SK-N-SH treated with all-trans-retinoic acid at 6 μM for 48 hours (cell line): ENCODE results near the gene ETV6.

Source experiments
- ATAC-seq: fragments of 200-7000 bp; cut with Tn5 transposase; 3 replicates; pipeline ENCODE4 v1.9.1; 2020; ENCODE audit warnings: mild to moderate bottlenecking, moderate library complexity
- ARNTL ChIP-seq: fragments of 450-650 bp; formaldehyde crosslinking; IDR thresholded peaks from 2 replicates; pipeline ENCODE4 v1.5.0; 2020; ENCODE audit warnings: low read depth, mild to moderate bottlenecking, moderate library complexity, borderline replicate concordance
- BACH2 ChIP-seq: fragments of 250-450 bp; sonication (Bioruptor Pico); IDR thresholded peaks from 2 replicates; pipeline ENCODE4 v1.9.0; 2021; ENCODE audit warnings: mild to moderate bottlenecking, borderline replicate concordance
- CSDC2 ChIP-seq: fragments of 250-450 bp; sonication (Bioruptor Pico); IDR thresholded peaks from 2 replicates; pipeline ENCODE4 v1.5.0; 2020; ENCODE audit warnings: mild to moderate bottlenecking, moderate library complexity
- ESRRG ChIP-seq: fragments of 250-450 bp; sonication (Bioruptor Pico); IDR thresholded peaks from 2 replicates; pipeline ENCODE4 v1.6.1; 2021; ENCODE audit warnings: mild to moderate bottlenecking
- GLIS3 ChIP-seq: fragments of 250-450 bp; sonication (Bioruptor Pico); IDR thresholded peaks from 2 replicates; pipeline ENCODE4 v1.5.0; 2020; ENCODE audit warnings: mild to moderate bottlenecking, moderate library complexity
- ISL1 ChIP-seq: fragments of 250-450 bp; sonication (Bioruptor Pico); IDR thresholded peaks from 2 replicates; pipeline ENCODE4 v2.1.2; 2022; ENCODE audit warnings: mild to moderate bottlenecking, moderate library complexity
- OSR1 ChIP-seq: fragments of 250-450 bp; sonication (Bioruptor Pico); IDR thresholded peaks from 2 replicates; pipeline ENCODE4 v1.8.0; 2022; ENCODE audit warnings: moderate library complexity, mild to moderate bottlenecking, inconsistent platforms
- SNAI2 ChIP-seq: fragments of 250-450 bp; sonication (Bioruptor Pico); IDR thresholded peaks from 2 replicates; pipeline ENCODE4 v1.5.0; 2020; ENCODE audit warnings: mild to moderate bottlenecking, moderate library complexity
- TCF4 ChIP-seq: fragments of 250-450 bp; sonication (Bioruptor Pico); IDR thresholded peaks from 2 replicates; pipeline ENCODE4 v1.8.0; 2021; ENCODE audit warnings: mild to moderate bottlenecking, moderate library complexity, borderline replicate concordance
- TOX ChIP-seq: fragments of 250-450 bp; sonication (Bioruptor Pico); IDR thresholded peaks from 2 replicates; pipeline ENCODE4 v1.8.0; 2021; ENCODE audit warnings: mild to moderate bottlenecking, moderate library complexity, borderline replicate concordance
- ZC3H10 ChIP-seq: fragments of 250-450 bp; sonication (Bioruptor Pico); IDR thresholded peaks from 2 replicates; pipeline ENCODE4 v1.5.1; 2021; ENCODE audit warnings: mild to moderate bottlenecking, moderate library complexity
- ZFP3 ChIP-seq: fragments of 250-450 bp; sonication (Bioruptor Pico); IDR thresholded peaks from 2 replicates; pipeline ENCODE4 v1.5.0; 2020; ENCODE audit warnings: mild to moderate bottlenecking, moderate library complexity
- ZFP30 ChIP-seq: fragments of 450-650 bp; formaldehyde crosslinking; IDR thresholded peaks from 2 replicates; pipeline ENCODE4 v1.5.0; 2022; ENCODE audit warnings: mild to moderate bottlenecking, moderate library complexity
- ZNF565 ChIP-seq: fragments of 450-650 bp; formaldehyde crosslinking; conservative IDR thresholded peaks from 2 replicates; pipeline ENCODE4 v1.5.0; 2020; ENCODE audit warnings: low read depth, mild to moderate bottlenecking, moderate library complexity
- ZNF70 ChIP-seq: fragments of 450-650 bp; formaldehyde crosslinking; IDR thresholded peaks from 2 replicates; pipeline ENCODE4 v1.5.0; 2020; ENCODE audit warnings: mild to moderate bottlenecking, moderate library complexity
- ZNF8 ChIP-seq: fragments of 450-650 bp; formaldehyde crosslinking; IDR thresholded peaks from 2 replicates; pipeline ENCODE4 v1.5.0; 2020; ENCODE audit warnings: mild to moderate bottlenecking, moderate library complexity
- TF ChIP-seq, protein P1 (sequence below): fragments of 250-450 bp; sonication (Bioruptor Pico); IDR thresholded peaks from 2 replicates; pipeline ENCODE4 v1.5.1; 2020; ENCODE audit warnings: low read depth, mild to moderate bottlenecking, moderate library complexity
- TF ChIP-seq, protein P2 (sequence below): fragments of 250-450 bp; sonication (Bioruptor Pico); IDR thresholded peaks from 2 replicates; pipeline ENCODE4 v1.5.1; 2021; ENCODE audit warnings: mild to moderate bottlenecking, moderate library complexity
- TF ChIP-seq, protein P3 (sequence below): fragments of 250-450 bp; sonication (Bioruptor Pico); IDR thresholded peaks from 2 replicates; pipeline ENCODE4 v1.8.0; 2021; ENCODE audit warnings: low read depth, mild to moderate bottlenecking, moderate library complexity, borderline replicate concordance
- TF ChIP-seq, protein P4 (sequence below): fragments of 250-450 bp; sonication (Bioruptor Pico); IDR thresholded peaks from 2 replicates; pipeline ENCODE4 v1.5.0; 2020; ENCODE audit warnings: mild to moderate bottlenecking, moderate library complexity
- TF ChIP-seq, protein P5 (sequence below): fragments of 250-450 bp; sonication (Bioruptor Pico); IDR thresholded peaks from 2 replicates; pipeline ENCODE4 v1.8.0; 2020; ENCODE audit warnings: mild to moderate bottlenecking, moderate library complexity, borderline replicate concordance

Gene ETV6

DNA sequence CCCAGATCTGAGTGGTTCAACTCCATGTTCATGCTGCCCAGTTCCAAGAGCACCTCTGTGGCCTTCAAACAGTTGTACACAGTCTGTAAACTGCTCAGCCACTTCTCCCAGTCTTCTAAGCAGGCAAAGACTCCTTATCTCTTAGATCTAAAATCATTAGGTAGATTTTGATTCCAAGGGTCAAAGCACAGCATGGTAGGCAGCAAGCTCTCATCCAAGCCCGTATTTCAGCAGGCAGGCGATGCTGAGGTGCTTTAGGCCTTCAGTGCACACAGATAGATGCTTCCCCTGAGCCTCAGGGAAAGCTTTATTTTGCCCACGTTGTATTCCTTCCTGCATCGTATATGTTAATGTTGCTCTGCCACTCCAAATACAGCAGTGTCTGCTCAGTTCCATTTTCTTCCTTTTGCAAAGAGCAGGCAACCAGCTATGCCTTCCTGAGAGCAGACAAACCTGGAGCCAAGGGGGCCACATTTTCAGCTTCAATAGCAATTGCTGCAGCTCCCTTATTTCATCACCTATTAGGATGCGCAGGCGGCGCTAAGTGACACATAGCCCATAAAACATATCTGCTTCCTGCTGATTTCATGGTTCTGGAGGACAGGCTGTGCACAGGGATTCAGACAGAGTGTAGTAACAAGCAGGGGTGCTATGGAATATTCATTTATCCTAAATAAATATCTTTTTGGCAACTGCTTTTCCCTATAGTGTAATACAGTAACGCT is 67.5 kb downstream of the ETV6 start:
- no peak for ATAC-seq
- TF ChIP-seq TCF4 (CRISPR knock-in tag): no peak
- TF ChIP-seq CSDC2 (CRISPR knock-in tag): no peak
- TF ChIP-seq, protein P1, sequence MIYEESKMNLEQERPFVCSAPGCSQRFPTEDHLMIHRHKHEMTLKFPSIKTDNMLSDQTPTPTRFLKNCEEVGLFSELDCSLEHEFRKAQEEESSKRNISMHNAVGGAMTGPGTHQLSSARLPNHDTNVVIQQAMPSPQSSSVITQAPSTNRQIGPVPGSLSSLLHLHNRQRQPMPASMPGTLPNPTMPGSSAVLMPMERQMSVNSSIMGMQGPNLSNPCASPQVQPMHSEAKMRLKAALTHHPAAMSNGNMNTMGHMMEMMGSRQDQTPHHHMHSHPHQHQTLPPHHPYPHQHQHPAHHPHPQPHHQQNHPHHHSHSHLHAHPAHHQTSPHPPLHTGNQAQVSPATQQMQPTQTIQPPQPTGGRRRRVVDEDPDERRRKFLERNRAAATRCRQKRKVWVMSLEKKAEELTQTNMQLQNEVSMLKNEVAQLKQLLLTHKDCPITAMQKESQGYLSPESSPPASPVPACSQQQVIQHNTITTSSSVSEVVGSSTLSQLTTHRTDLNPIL (CRISPR knock-in tag): no peak
- no peak for TF ChIP-seq ZC3H10 (CRISPR knock-in tag)
- TF ChIP-seq TOX (CRISPR knock-in tag): no peak
- TF ChIP-seq ZNF70 (CRISPR knock-in tag): no peak
- TF ChIP-seq SNAI2 (CRISPR knock-in tag): no peak
- TF ChIP-seq, protein P2, sequence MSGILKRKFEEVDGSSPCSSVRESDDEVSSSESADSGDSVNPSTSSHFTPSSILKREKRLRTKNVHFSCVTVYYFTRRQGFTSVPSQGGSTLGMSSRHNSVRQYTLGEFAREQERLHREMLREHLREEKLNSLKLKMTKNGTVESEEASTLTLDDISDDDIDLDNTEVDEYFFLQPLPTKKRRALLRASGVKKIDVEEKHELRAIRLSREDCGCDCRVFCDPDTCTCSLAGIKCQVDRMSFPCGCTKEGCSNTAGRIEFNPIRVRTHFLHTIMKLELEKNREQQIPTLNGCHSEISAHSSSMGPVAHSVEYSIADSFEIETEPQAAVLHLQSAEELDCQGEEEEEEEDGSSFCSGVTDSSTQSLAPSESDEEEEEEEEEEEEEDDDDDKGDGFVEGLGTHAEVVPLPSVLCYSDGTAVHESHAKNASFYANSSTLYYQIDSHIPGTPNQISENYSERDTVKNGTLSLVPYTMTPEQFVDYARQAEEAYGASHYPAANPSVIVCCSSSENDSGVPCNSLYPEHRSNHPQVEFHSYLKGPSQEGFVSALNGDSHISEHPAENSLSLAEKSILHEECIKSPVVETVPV: no peak
- TF ChIP-seq ZFP30: no peak

DNA sequence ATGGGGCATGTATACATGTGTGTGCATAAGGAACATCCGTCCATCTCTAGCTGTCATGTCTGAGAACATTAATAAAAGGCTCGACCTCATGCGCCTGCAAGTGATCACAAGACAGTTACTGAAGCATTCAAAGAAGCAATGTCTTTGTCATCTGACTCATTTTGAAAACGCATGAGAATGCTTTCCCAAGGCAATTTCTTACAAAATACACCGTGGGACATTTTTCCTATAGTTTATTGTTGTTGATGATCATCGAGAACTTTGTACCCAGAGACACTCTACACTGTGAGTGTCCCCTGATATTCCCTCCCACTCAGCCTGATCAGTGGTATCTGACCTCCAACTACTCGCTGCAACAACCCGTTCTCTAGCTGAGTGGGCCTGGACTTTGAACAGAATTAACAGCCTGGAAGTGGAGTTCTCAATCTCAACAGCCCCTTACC is 68.1 kb downstream of the ETV6 start:
- TF ChIP-seq ARNTL (CRISPR knock-in tag) (no peak), GLIS3 (CRISPR knock-in tag) (no peak), ESRRG (CRISPR knock-in tag) (no peak), ZNF8 (CRISPR knock-in tag) (no peak), BACH2 (no peak), OSR1 (CRISPR knock-in tag) (no peak), TCF4 (CRISPR knock-in tag) (no peak), ZFP3 (CRISPR knock-in tag) (no peak), ZNF565 (CRISPR knock-in tag) (no peak), ZC3H10 (CRISPR knock-in tag) (no peak), ZNF70 (CRISPR knock-in tag) (no peak)
- TF ChIP-seq, protein P3, sequence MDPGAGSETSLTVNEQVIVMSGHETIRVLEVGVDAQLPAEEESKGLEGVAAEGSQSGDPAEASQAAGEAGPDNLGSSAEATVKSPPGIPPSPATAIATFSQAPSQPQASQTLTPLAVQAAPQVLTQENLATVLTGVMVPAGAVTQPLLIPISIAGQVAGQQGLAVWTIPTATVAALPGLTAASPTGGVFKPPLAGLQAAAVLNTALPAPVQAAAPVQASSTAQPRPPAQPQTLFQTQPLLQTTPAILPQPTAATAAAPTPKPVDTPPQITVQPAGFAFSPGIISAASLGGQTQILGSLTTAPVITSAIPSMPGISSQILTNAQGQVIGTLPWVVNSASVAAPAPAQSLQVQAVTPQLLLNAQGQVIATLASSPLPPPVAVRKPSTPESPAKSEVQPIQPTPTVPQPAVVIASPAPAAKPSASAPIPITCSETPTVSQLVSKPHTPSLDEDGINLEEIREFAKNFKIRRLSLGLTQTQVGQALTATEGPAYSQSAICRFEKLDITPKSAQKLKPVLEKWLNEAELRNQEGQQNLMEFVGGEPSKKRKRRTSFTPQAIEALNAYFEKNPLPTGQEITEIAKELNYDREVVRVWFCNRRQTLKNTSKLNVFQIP (CRISPR knock-in tag): no peak
- TF ChIP-seq, protein P4, sequence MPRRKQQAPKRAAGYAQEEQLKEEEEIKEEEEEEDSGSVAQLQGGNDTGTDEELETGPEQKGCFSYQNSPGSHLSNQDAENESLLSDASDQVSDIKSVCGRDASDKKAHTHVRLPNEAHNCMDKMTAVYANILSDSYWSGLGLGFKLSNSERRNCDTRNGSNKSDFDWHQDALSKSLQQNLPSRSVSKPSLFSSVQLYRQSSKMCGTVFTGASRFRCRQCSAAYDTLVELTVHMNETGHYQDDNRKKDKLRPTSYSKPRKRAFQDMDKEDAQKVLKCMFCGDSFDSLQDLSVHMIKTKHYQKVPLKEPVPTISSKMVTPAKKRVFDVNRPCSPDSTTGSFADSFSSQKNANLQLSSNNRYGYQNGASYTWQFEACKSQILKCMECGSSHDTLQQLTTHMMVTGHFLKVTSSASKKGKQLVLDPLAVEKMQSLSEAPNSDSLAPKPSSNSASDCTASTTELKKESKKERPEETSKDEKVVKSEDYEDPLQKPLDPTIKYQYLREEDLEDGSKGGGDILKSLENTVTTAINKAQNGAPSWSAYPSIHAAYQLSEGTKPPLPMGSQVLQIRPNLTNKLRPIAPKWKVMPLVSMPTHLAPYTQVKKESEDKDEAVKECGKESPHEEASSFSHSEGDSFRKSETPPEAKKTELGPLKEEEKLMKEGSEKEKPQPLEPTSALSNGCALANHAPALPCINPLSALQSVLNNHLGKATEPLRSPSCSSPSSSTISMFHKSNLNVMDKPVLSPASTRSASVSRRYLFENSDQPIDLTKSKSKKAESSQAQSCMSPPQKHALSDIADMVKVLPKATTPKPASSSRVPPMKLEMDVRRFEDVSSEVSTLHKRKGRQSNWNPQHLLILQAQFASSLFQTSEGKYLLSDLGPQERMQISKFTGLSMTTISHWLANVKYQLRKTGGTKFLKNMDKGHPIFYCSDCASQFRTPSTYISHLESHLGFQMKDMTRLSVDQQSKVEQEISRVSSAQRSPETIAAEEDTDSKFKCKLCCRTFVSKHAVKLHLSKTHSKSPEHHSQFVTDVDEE (CRISPR knock-in tag): no peak
- TF ChIP-seq, protein P2: no peak
- no peak for ATAC-seq

DNA sequence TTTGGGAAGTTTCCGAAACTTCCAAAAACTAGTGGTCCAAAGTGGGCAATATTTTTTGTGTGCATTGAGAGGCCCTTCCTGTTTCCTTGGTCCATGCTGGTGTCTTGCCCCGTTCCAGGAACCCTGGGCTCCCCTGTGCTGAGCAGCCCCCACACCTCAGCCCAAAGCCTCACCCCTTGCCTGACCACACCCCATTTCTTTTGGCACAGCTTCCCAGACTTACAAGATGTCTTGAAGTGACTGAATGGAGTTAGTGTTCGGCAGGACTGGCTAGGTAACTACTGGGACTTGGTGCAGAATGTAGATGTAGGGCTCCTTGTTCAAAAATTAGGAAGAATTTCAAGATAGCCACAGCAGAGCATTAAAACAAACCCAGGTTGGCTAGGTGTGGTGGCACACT is 68.6 kb downstream of the ETV6 start:
- TF ChIP-seq ZNF565 (CRISPR knock-in tag) (no peak), TCF4 (CRISPR knock-in tag) (no peak), ZC3H10 (CRISPR knock-in tag) (no peak), ZFP3 (CRISPR knock-in tag) (no peak), BACH2 (no peak), ZNF8 (CRISPR knock-in tag) (no peak), ZFP30 (no peak), ISL1 (CRISPR knock-in tag) (no peak)
- TF ChIP-seq, protein P5, sequence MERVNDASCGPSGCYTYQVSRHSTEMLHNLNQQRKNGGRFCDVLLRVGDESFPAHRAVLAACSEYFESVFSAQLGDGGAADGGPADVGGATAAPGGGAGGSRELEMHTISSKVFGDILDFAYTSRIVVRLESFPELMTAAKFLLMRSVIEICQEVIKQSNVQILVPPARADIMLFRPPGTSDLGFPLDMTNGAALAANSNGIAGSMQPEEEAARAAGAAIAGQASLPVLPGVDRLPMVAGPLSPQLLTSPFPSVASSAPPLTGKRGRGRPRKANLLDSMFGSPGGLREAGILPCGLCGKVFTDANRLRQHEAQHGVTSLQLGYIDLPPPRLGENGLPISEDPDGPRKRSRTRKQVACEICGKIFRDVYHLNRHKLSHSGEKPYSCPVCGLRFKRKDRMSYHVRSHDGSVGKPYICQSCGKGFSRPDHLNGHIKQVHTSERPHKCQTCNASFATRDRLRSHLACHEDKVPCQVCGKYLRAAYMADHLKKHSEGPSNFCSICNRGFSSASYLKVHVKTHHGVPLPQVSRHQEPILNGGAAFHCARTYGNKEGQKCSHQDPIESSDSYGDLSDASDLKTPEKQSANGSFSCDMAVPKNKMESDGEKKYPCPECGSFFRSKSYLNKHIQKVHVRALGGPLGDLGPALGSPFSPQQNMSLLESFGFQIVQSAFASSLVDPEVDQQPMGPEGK (CRISPR knock-in tag): no peak
- TF ChIP-seq, protein P1 (CRISPR knock-in tag): no peak

More for the DNA sequence above, 68.6 kb downstream of the ETV6 start:
- ATAC-seq: no peak
